Measurements from ENCODE around the gene ANKRD34B.

- TF ChIP-seq YY1 (IDR thresholded peaks at IDR 0.05; ENCODE audit: insufficient read depth, insufficient read length) (no peak), ZNF274 (IDR thresholded peaks at IDR 0.05; ENCODE audit: low read depth, low read length) (no peak)
Observed at GRCh38 chr5:80592105-80592504, 22.0 kb upstream of the ANKRD34B start.
